HG03460 (cell line): ENCODE results near the gene SRGAP2C.
"Not testable (repeated sequence)": the region's sequence is repeated elsewhere in the genome, so short reads cannot be mapped to it uniquely, and the experiment has no call there.

Source experiments
- ATAC-seq: cut with Tn5 transposase; IDR thresholded peaks from one replicate; pipeline ENCODE4 v1.9.1; 2021; ENCODE audit not compliant: unreplicated experiment

The SRGAP2C gene

GRCh38 chr1:121185140-121185708 is 449 bp downstream of the SRGAP2C start:
- ATAC-seq = peak; percentile 6

- ATAC-seq = not testable (repeated sequence)
Observed at GRCh38 chr1:121186191-121186590, 1.4 kb downstream of the SRGAP2C start.

GRCh38 chr1:121187914-121188313 is 3.1 kb downstream of the SRGAP2C start:
- ATAC-seq = not testable (repeated sequence)

- not testable (repeated sequence) for ATAC-seq
Observed at GRCh38 chr1:121192512-121192911, 7.7 kb downstream of the SRGAP2C start.

- not testable (repeated sequence) for ATAC-seq
Observed at GRCh38 chr1:121197095-121197882, 12.5 kb downstream of the SRGAP2C start.

- ATAC-seq = not testable (repeated sequence)
Observed at GRCh38 chr1:121199763-121200162, 15.0 kb downstream of the SRGAP2C start.

- ATAC-seq = not testable (repeated sequence)
Observed at GRCh38 chr1:121200232-121200631, 15.5 kb downstream of the SRGAP2C start.

- not testable (repeated sequence) for ATAC-seq
Observed at GRCh38 chr1:121200985-121201981, 16.5 kb downstream of the SRGAP2C start.

GRCh38 chr1:121202986-121203385 is 18.2 kb downstream of the SRGAP2C start:
- not testable (repeated sequence) for ATAC-seq

GRCh38 chr1:121205786-121206711 is 21.3 kb downstream of the SRGAP2C start:
- ATAC-seq = not testable (repeated sequence)

- not testable (repeated sequence) for ATAC-seq
Observed at GRCh38 chr1:121207328-121207727, 22.6 kb downstream of the SRGAP2C start.

GRCh38 chr1:121208375-121208774 is 23.6 kb downstream of the SRGAP2C start:
- not testable (repeated sequence) for ATAC-seq

GRCh38 chr1:121210778-121211177 is 26.0 kb downstream of the SRGAP2C start:
- ATAC-seq = not testable (repeated sequence)

- ATAC-seq = not testable (repeated sequence)
Observed at GRCh38 chr1:121213491-121213890, 28.7 kb downstream of the SRGAP2C start.

- ATAC-seq = not testable (repeated sequence)
Observed at GRCh38 chr1:121214544-121215156, 29.9 kb downstream of the SRGAP2C start.

GRCh38 chr1:121215699-121216417 is 31.1 kb downstream of the SRGAP2C start:
- ATAC-seq = not testable (repeated sequence)

- ATAC-seq = not testable (repeated sequence)
Observed at GRCh38 chr1:121216676-121217075, 31.9 kb downstream of the SRGAP2C start.

- ATAC-seq = peak; percentile 52
Observed at GRCh38 chr1:121221770-121222169, 37.0 kb downstream of the SRGAP2C start.

- ATAC-seq = peak; percentile 99
Observed at GRCh38 chr1:121224714-121225113, 39.9 kb downstream of the SRGAP2C start.
